Upper lobe of left lung (tissue), 4 donors: Measurements from ENCODE around the gene ADCY5.

Source experiments
- CTCF ChIP-seq, 6 experiments: fragments of 450-650 bp in 4 of 6; fragments of 200-600 bp in 2 of 6; sonication (generic) in 2 of 6; IDR thresholded peaks; one replicate each; pipeline ENCODE4 v1.5.1; 2016 to 2019; ENCODE audit warnings: antibody characterized with exemption in 6 of 6
- POLR2AphosphoS5 ChIP-seq, 2 donors: sonication (generic); formaldehyde crosslinking; IDR thresholded peaks; one replicate each; pipeline ENCODE4 v1.5.1; 2017; ENCODE audit warnings: antibody characterized with exemption in 2 of 2

DNA sequence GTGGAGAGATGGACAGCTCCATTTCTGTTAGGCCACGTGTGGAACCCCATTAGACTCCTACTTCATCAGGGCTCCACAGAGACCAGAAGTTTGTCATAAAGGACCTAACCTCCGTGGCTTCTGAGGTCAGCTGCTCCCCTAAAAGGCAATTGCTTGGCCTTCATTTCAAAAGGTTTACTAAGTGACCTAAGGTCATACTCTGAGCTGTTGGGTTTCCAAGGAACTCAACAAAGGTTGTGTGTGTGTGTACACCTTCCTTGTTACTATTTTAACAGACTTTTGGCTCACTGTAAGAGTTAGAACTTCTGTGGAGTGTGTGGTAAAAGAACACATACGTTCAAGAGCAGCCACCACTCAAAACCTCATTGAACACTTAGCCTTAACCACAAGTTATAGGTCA is 173.2 kb downstream of the ADCY5 start:
- TF ChIP-seq POLR2AphosphoS5 (IDR thresholded peaks at IDR 0.05) (no peak), CTCF (IDR thresholded peaks at IDR 0.05) (no peak)
